HFF-Myc (cell line): ENCODE data around the gene HIPK2.
"Not testable (repeated sequence)": the region's sequence is repeated elsewhere in the genome, so short reads cannot be mapped to it uniquely, and the experiment has no call there.

Experiments used
- DNase-seq: peaks from one replicate; pipeline ENCODE4 v3.0.0-alpha.2; 2011; ENCODE audit warnings: low read depth; ENCODE audit errors: extremely low read depth
- H3K4me3 ChIP-seq: replicated peaks from 2 replicates; pipeline ENCODE4 v1.5.1; 2011; ENCODE audit warnings: low read depth, mild to moderate bottlenecking, control low read depth, low read length
- TF ChIP-seq, protein P1 (sequence below): IDR thresholded peaks from 2 replicates; pipeline ENCODE4 v1.5.1; 2012; ENCODE audit warnings: mild to moderate bottlenecking, low read depth, low read length, control low read depth; ENCODE audit errors: missing control alignments

The HIPK2 gene

GRCh38 chr7:139674341-139674740 lies 103.5 kb downstream of the HIPK2 start:
- H3K4me3 ChIP-seq = no peak overlapping the region
- TF ChIP-seq, protein P1, sequence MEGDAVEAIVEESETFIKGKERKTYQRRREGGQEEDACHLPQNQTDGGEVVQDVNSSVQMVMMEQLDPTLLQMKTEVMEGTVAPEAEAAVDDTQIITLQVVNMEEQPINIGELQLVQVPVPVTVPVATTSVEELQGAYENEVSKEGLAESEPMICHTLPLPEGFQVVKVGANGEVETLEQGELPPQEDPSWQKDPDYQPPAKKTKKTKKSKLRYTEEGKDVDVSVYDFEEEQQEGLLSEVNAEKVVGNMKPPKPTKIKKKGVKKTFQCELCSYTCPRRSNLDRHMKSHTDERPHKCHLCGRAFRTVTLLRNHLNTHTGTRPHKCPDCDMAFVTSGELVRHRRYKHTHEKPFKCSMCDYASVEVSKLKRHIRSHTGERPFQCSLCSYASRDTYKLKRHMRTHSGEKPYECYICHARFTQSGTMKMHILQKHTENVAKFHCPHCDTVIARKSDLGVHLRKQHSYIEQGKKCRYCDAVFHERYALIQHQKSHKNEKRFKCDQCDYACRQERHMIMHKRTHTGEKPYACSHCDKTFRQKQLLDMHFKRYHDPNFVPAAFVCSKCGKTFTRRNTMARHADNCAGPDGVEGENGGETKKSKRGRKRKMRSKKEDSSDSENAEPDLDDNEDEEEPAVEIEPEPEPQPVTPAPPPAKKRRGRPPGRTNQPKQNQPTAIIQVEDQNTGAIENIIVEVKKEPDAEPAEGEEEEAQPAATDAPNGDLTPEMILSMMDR = no peak
- DNase-seq = no peak

GRCh38 chr7:139673762-139674161 lies 104.0 kb downstream of the HIPK2 start:
- H3K4me3 ChIP-seq = no peak overlapping the region
- no peak for DNase-seq
- TF ChIP-seq, protein P1 = no peak

GRCh38 chr7:139673230-139673629 lies 104.6 kb downstream of the HIPK2 start:
- no peak overlapping the region for H3K4me3 ChIP-seq
- TF ChIP-seq, protein P1 = no peak
- no peak for DNase-seq

GRCh38 chr7:139671967-139672366 lies 105.8 kb downstream of the HIPK2 start:
- H3K4me3 ChIP-seq = no peak overlapping the region
- TF ChIP-seq, protein P1 = no peak
- DNase-seq = no peak

DNA sequence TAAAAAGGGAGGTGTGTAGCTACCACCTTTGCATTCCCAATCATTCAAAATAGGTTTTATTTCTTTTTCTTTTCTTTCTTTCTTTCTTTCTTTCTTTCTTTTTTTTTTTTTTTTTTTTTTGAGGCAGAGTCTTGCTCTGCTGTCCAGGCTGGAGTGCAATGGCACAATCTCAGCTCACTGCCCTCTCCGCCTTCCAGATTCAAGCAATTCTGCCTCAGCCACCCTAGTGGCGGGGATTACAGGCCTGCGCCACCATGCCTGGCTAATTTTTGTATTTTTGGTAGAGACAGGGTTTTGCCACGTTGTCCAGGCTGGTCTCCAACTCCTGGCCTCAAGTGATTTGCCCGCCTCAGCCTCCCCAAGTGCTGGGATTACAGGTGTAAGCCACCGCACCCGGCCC lies 107.1 kb downstream of the HIPK2 start:
- H3K4me3 ChIP-seq, DNase-seq: not testable (repeated sequence)

DNA sequence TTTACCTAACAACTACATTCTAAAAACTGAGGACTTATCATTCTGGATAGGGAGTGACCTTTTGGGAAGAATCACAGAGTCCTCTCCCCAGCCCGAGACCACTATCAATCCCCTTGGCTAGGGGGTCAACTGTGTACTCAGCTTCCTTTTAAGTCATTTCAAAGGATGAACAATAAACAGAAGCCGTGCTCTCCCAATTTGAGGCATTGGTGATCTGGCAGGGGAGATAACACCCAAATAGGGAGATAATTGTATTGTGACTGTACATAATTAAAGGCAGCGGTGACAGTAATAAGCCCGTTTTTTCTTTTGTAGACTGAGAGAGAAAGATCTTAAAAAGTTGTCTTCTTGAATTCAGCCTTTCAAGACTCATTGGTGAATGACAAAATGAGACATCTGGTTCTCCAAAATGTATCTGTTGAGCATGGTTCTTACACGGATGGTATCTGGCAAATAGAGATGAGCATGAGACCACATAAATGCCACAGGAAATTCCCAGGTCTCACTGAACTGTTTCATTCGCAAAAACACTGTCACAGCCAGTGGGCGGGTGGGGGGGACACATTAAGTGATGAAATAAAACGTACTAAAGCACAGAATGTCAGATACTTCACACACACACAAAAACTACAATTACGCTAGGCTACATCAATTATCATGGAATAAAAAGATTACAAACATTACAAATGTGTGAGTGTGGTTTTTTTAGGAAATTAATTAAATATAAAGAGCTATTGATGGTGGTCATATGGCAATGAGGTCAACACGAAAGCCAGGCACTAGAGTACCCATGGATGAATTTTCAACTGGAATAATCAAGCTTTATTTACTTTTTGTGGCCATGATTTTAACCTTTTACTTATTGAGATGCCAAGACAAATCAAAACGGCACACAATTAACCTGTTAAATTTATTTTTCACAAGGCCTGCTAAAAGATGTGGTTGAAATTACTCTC lies 108.4 kb downstream of the HIPK2 start:
- DNase-seq = no peak
- TF ChIP-seq, protein P1 = no peak
- no peak overlapping the region for H3K4me3 ChIP-seq

DNA sequence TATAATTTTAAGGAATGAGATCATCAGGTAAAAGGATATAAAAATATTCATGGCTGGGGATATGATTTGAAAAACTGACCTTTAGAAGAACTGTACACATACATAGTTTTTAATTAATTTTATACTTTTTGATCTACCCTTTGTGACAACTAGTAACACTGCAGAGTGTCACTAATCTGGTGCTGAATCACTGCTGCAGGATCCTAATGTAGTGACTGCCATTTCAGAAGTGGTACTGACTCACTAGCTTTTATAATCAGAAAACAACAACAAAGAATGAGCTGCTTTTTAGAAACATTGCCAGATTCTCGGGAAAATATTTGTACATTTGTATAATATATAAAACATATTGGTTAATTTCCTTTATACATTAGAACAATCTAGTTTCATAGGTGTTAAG lies 110.4 kb downstream of the HIPK2 start:
- TF ChIP-seq, protein P1 = no peak

More for the DNA sequence above, 110.4 kb downstream of the HIPK2 start:
- DNase-seq = no peak
- no peak overlapping the region for H3K4me3 ChIP-seq
